Uterus (tissue), 4 donors: ENCODE results near the gene RBM15B. TPM values are rescaled to one million over a fixed set of nuclear protein-coding genes. Genes with fewer than 3 reads are reported as not detected.

Experiments
- DNase-seq, 2 donors: peaks; one replicate each; pipeline ENCODE4 v3.0.0-alpha.2; 2019 to 2020
- H3K27ac ChIP-seq, 2 donors: fragments of 200-600 bp; sonication (generic); 1 replicate in 1 of 2; 2 replicates in 1 of 2; pipeline ENCODE4 v1.5.1; 2016 to 2018
- H3K27me3 ChIP-seq, 2 donors: fragments of 200-600 bp; sonication (generic); one replicate each; pipeline ENCODE4 v1.5.1; 2018 to 2019; ENCODE audit warnings: control low read depth in 1 of 2
- H3K36me3 ChIP-seq, 2 donors: fragments of 200-600 bp; sonication (generic); one replicate each; pipeline ENCODE4 v1.5.1; 2019; ENCODE audit warnings: control low read depth in 1 of 2
- H3K4me1 ChIP-seq, 2 donors: fragments of 200-600 bp; sonication (generic); one replicate each; pipeline ENCODE4 v1.5.1; 2018 to 2019; ENCODE audit warnings: control low read depth in 1 of 2
- H3K4me3 ChIP-seq, 2 donors: fragments of 200-600 bp; sonication (generic); 1 replicate in 1 of 2; 2 replicates in 1 of 2; pipeline ENCODE4 v1.5.1; 2018 to 2019; ENCODE audit warnings: mild to moderate bottlenecking in 1 of 2
- H3K9me3 ChIP-seq, 2 donors: fragments of 200-600 bp; sonication (generic); one replicate each; pipeline ENCODE4 v1.5.1; 2019; ENCODE audit warnings: control low read depth in 1 of 2
- POLR2A ChIP-seq, 2 donors: fragments of 450-650 bp; IDR thresholded peaks; one replicate each; pipeline ENCODE4 v1.6.1; 2016; ENCODE audit warnings: antibody characterized with exemption in 2 of 2, mild to moderate bottlenecking in 1 of 2, moderate library complexity in 1 of 2
- intact Hi-C: fragments of 100-400 bp; cut with DNase I; formaldehyde crosslinking; loops from one replicate; pipeline ENCODE4 v1.15.1; 2023; ENCODE audit warnings: low total_unique reads
- total RNA-seq, 4 donors: library from RNA; depleted of rRNA in 3 of 4; stranded (reverse); fragments of >200 nt in 3 of 4; gene quantifications; one replicate each; pipeline versions ENCODE4 v1.1.0 to v1.2.4, GENCODE V29; 2014 to 2023
- TF ChIP-seq, protein P1 (sequence below), 4 experiments: fragments of 200-600 bp in 2 of 4; fragments of 450-650 bp in 2 of 4; sonication (generic) in 2 of 4; IDR thresholded peaks; one replicate each; pipeline ENCODE4 v1.5.1; 2016 to 2019; ENCODE audit warnings: antibody characterized with exemption in 4 of 4, mild to moderate bottlenecking in 2 of 4, moderate library complexity in 1 of 4
- donor health status: DM: yes; HTN: yes; CAD: no.

Gene RBM15B
- total RNA-seq, 4 donors from 2014 or later = 21.2 to 38.9 (median 28.1) TPM

DNA sequence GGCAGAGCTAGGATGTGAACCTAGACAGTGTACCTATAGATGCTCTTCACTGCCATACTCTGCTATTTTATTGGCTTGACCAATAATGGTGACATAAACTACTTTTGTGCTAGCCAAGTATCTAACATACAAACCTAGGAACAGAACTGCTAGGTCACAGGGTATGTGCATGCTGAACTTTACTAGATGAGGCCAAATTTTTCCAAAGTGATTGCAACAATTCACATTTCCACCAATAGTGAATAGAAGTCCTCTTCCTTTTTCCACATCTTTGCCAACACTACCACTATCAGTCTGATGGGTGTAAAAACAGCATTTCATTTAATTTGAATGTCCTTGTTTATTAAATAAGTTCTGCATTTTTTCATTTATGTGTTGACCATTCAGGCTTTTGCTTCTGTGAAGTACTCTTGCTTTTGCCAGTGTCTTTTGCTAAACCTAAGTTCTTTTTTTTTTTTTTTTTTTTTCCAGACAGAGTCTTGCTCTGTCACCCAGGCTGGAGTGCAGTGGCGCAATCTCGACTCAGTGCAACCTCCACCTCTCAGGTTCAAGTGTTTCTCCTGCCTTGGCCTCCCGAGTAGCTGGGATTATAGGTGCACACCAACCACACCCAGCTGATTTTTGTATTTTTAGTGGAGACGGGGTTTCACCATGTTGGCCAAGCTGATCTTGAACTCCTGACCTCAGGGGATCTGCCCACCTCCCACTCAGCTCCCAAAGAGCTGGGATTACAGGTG lies 54.6 kb downstream of the RBM15B start:
- intact Hi-C loops = no loop called here

More for the DNA sequence above, 54.6 kb downstream of the RBM15B start:
- no peaks in the 10 kb centered on the region for H3K9me3 ChIP-seq
- no peak overlapping the region for H3K4me3 ChIP-seq
- H3K36me3 ChIP-seq = no peaks in the 10 kb centered on the region
- no peaks in the 10 kb centered on the region for H3K4me1 ChIP-seq
- no peak overlapping the region for H3K27ac ChIP-seq
- no peak for DNase-seq
- TF ChIP-seq POLR2A (IDR thresholded peaks at IDR 0.05) = no peak
- TF ChIP-seq, protein P1, sequence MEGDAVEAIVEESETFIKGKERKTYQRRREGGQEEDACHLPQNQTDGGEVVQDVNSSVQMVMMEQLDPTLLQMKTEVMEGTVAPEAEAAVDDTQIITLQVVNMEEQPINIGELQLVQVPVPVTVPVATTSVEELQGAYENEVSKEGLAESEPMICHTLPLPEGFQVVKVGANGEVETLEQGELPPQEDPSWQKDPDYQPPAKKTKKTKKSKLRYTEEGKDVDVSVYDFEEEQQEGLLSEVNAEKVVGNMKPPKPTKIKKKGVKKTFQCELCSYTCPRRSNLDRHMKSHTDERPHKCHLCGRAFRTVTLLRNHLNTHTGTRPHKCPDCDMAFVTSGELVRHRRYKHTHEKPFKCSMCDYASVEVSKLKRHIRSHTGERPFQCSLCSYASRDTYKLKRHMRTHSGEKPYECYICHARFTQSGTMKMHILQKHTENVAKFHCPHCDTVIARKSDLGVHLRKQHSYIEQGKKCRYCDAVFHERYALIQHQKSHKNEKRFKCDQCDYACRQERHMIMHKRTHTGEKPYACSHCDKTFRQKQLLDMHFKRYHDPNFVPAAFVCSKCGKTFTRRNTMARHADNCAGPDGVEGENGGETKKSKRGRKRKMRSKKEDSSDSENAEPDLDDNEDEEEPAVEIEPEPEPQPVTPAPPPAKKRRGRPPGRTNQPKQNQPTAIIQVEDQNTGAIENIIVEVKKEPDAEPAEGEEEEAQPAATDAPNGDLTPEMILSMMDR (IDR thresholded peaks at IDR 0.05) = no peak
- H3K27me3 ChIP-seq = no peaks in the 10 kb centered on the region

Other genes starting within 250 kb of the RBM15B start
- gene MANF, start 6.0 kb upstream of the RBM15B start, total RNA-seq = 10 to 100 TPM; 14.7 to 60.6 (median 28.8) TPM
- gene DCAF1, start 108.7 kb downstream of the RBM15B start, total RNA-seq = 10 to 100 TPM in 3 of 4 donors, 1 to 10 TPM in 1; 7.9 to 24.7 (median 16.1) TPM
- gene RAD54L2, start 147.4 kb downstream of the RBM15B start, total RNA-seq = 10 to 100 TPM in 3 of 4 donors, 1 to 10 TPM in 1; 5.9 to 43.4 (median 19.1) TPM